Kidney (tissue), 14 donors: ENCODE measurements around the gene POLRMT. TPM values are rescaled to one million over a fixed set of nuclear protein-coding genes. Genes with fewer than 3 reads are reported as not detected.
A peak's percentile ranks its signal among the peaks of the same experiment; 100 is the strongest.

ENCODE experiments used
- DNase-seq, 5 donors: peaks; one replicate each; pipeline ENCODE4 v3.0.0-alpha.2; 2013 to 2020
- FAIRE-seq: peaks from 2 replicates; lab custom pipeline; 2012; peaks lifted over from hg19 to GRCh38; lab: Jason Lieb, UNC
- H3K27ac ChIP-seq, 2 donors: one replicate each; pipeline ENCODE4 v1.7.0; 2013; ENCODE audit warnings: low read depth in 2 of 2, low read length in 2 of 2, inconsistent platforms in 1 of 2
- H3K27me3 ChIP-seq: one replicate; pipeline ENCODE4 v1.7.1; 2013; ENCODE audit warnings: low read length, inconsistent platforms; ENCODE audit not compliant: control insufficient read depth, insufficient read depth
- H3K36me3 ChIP-seq, 3 donors: one replicate each; pipeline versions ENCODE4 v1.7.0 to v1.7.1; 2013; ENCODE audit warnings: low read length in 3 of 3, control low read depth in 1 of 3, inconsistent platforms in 1 of 3; ENCODE audit not compliant: insufficient read depth in 3 of 3, control insufficient read depth in 2 of 3
- H3K4me1 ChIP-seq, 3 donors: one replicate each; pipeline versions ENCODE4 v1.7.0 to v1.7.1; 2013; ENCODE audit warnings: low read length in 3 of 3, inconsistent platforms in 1 of 3, low read depth in 1 of 3; ENCODE audit not compliant: control insufficient read depth in 2 of 3, insufficient read depth in 2 of 3
- H3K4me3 ChIP-seq, 3 donors: one replicate each; pipeline versions ENCODE4 v1.7.0 to v1.8.1; 2013; ENCODE audit warnings: low read length in 3 of 3, control low read depth in 1 of 3, inconsistent platforms in 1 of 3
- H3K9ac ChIP-seq, 3 donors: one replicate each; pipeline versions ENCODE4 v1.7.0 to v1.7.1; 2013; ENCODE audit warnings: low read length in 3 of 3, control low read depth in 1 of 3, inconsistent platforms in 1 of 3
- H3K9me3 ChIP-seq, 3 donors: one replicate each; pipeline versions ENCODE4 v1.7.0 to v1.7.1; 2013; ENCODE audit warnings: low read length in 3 of 3, control low read depth in 1 of 3, inconsistent platforms in 1 of 3; ENCODE audit not compliant: control insufficient read depth in 2 of 3, insufficient read depth in 1 of 3
- CTCF ChIP-seq: IDR thresholded peaks from 3 replicates; pipeline ENCODE4 v1.5.1; 2012; ENCODE audit warnings: mild to moderate bottlenecking, moderate library complexity, borderline replicate concordance; ENCODE audit not compliant: insufficient read depth; ENCODE audit errors: extremely low read depth
- intact Hi-C: fragments of 100-400 bp; cut with DNase I; formaldehyde crosslinking; loops from one replicate; pipeline ENCODE4 v1.11.1; 2022
- polyA plus RNA-seq: library from polyadenylated mRNA; stranded (reverse); fragments of 350-450 nt; fragmentation: Illumina TruSeq; extraction: RNeasy Lipid Tissue Mini Kit (QIAGEN cat#74804); gene quantifications from one replicate; pipeline ENCODE4 v1.2.3, GENCODE V29; 2014; ENCODE audit warnings: low read depth, low replicate concordance; ENCODE audit not compliant: insufficient read depth
- total RNA-seq: library from RNA; stranded (reverse); fragmentation: NEBNext Ultra II Directional; extraction: Animal tissue kit (Norgen Biotek cat#: 25700); gene quantifications from one replicate; pipeline ENCODE4 v1.2.1, GENCODE V29; 2021
- donor health status: control.
- donor health status: control.
- donor health status: control.
- donor health status: control.
- donor health status: control.
- donor health status: DM: yes; HTN: yes; CAD: no.
- donor health status: Normal renal cell carcinoma (clear cell type).

Gene POLRMT
- total and polyA plus RNA-seq, 2 donors from 2014 or later, result 49.8 to 117 TPM

DNA sequence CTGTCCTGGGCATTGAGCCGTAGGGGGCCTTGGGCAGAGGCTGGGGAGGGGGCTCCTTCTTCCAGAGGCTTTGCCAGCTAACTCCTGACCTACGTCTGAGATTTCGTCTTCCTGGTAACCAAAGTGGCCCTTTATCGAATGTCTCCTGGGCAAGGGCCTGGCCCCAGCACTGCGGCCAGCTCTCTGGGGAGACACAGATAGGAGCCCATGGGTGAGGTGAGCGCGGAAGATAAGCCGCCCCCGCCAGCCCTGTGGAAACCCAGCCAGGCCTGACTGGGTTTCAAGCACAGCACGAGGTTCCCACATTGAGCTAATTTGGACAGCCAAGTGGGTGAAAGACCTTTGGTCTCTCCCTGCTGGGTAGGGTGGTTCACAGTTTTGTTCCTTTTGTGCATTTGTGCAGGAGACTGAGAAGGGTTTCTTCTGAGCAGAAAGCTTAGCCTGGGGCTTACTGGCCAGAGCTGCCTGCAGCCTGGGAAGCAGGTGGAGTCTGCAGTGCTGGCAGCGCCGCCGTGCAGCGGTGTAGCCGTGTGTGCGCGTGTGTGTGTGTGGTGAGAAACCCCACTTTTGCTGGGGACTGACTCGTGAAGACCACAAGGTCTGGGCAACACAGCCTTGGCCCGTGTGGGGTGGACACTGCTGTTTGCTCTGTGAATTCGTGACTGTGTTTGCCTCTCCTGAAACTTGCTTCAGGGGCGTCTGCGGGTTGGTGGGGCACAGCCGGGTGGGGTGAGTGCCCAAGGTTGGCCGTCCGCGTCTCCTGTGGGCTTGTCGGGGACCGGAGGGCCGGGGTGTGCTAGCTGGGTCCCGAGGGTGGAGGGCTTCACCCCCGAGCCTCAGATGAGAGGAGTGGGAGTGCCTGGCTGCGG lies 58.4 kb downstream of the POLRMT start:
- no peak for FAIRE-seq
- H3K27ac ChIP-seq, result peak overlapping the region; percentile 62 to 81

GRCh38 chr19:573519-573825 lies 59.9 kb downstream of the POLRMT start:
- Histone ChIP-seq H3K27me3 (no peaks in the 10 kb centered on the region), H3K4me1 (peaks cover 0 to 36% (median 9%) of the 10 kb centered on the region in 3 donors), H3K36me3 (no peaks in the 10 kb centered on the region), H3K4me3 (peak overlapping the region; percentile 53 to 84 (median 75)), H3K27ac (peak overlapping the region; percentile 83 to 89), H3K9ac (peak overlapping the region; percentile 2 to 74 (median 63)), H3K9me3 (no peaks in the 10 kb centered on the region)
- DNase-seq (peak in 1 of 5 donors; percentile 71), FAIRE-seq (no peak)
- no peak for TF ChIP-seq CTCF
- intact Hi-C loops, result no loop called here

More for the DNA sequence above, 58.4 kb downstream of the POLRMT start:
- intact Hi-C loops, result no loop called here
- Histone ChIP-seq H3K27me3 (no peaks in the 10 kb centered on the region), H3K36me3 (peaks cover 0 to 6% (median 0%) of the 10 kb centered on the region in 3 donors), H3K9ac (peak overlapping the region in 1 of 3 donors; percentile 61), H3K9me3 (no peaks in the 10 kb centered on the region), H3K4me1 (peaks cover 0 to 36% (median 9%) of the 10 kb centered on the region in 3 donors), H3K4me3 (peak overlapping the region in 2 of 3 donors; percentile 40 to 44)
- DNase-seq, result peak; percentile 48 to 74 (median 60)
- TF ChIP-seq CTCF, result no peak

DNA sequence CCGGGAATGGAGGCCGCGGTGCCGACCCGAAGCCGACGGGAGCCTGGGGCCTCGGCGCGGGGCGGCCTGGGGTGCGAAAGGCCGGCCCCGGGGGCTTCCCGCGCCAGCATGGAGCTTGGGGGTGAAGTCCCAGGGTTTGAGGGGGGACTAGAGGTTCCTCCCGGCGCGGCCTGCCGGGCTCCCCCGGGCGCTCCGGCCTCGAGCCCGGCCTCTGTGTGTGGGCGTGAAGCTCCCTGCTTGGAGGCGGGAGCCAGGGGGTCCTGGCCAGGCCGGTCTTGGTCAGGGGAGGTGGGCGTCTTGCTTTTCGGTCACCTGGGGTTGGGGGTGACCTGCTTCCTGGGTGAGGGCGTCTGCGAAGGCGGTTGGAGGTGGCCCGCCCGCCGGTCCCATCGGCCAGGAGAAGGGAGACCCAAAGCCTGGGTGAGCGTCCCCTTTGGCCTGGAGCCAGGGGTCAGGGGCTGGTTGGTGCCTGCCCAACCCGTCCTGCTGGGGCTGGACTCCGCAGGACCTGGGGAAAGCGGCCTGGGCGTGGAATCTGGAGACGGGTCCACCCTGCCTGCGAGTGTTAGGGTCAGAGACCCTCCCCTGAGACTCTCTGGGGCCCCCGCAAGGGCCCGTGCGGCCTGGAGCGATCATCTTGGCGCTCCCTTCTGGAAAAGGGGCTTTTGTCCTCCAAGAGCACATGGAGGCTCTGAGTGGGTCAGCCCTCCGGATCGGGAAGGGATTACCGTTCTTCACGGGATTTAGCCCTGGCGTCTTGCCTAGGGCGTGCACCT lies 60.4 kb downstream of the POLRMT start:
- Histone ChIP-seq H3K36me3 (no peaks in the 10 kb centered on the region), H3K9me3 (no peaks in the 10 kb centered on the region), H3K27me3 (no peaks in the 10 kb centered on the region), H3K9ac (peak overlapping the region; percentile 2 to 74 (median 63)), H3K4me3 (peak overlapping the region; percentile 53 to 84 (median 75)), H3K27ac (peak overlapping the region; percentile 83 to 89), H3K4me1 (peaks cover 0 to 36% (median 9%) of the 10 kb centered on the region in 3 donors)
- TF ChIP-seq CTCF, result no peak
- intact Hi-C loops, result no loop called here
- DNase-seq, result peak in 3 of 5 donors; percentile 66 to 90 (median 87)
- no peak for FAIRE-seq
